Measurements from ENCODE around the gene WDR72. TPM values are rescaled to one million over a fixed set of nuclear protein-coding genes. Genes with fewer than 3 reads are reported as not detected.

The WDR72 gene
- total RNA-seq, 1 donor from 2014 or later, result 0.14 TPM

DNA sequence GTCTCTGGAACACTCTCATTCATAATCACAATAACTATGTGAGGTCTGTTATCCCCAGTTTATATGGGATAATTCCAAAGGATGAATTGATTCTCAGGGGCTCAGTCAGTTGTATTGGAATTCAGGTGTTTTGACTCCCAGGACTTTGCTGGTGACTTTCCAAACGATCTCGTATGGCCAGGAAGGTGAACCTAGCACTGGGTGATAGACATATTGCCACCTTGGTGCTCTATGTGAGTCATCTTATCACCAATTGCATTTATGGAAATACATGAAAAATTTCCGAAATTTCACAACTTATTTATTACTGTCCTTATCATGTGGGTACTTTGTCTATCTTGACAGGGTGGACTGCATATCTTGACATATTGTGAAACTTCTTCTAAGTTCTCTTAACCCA is 287.3 kb downstream of the WDR72 start:
- no peaks in the 10 kb centered on the region for H3K27me3 ChIP-seq (ENCODE audit: insufficient read depth, low read length)

DNA sequence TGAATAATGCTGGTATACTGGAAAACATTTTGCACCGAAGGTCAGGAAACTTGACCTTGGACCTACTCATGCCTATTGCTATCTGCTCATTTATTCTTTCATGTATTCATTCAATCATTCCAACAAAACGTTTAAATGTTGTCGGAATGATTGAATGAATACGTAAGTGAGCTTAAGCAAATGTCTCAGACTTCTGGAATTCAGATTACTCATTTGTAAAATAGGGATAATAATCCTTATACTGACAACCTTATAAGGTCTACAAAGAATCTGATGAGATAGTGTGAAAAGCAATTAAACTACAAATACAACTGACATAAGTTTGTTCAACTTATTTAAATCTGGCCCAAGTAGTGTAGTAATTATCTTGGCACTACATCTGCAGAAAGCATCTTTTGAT is 288.7 kb downstream of the WDR72 start:
- Mint-ChIP-seq H3K9me3 (ENCODE audit: unreplicated experiment) (no peaks in the 10 kb centered on the region), H3K4me3 (ENCODE audit: unreplicated experiment) (no peak overlapping the region), H3K4me1 (ENCODE audit: low read depth, unreplicated experiment) (no peaks in the 10 kb centered on the region), H3K36me3 (ENCODE audit: low read depth, unreplicated experiment) (no peaks in the 10 kb centered on the region), H3K27ac (ENCODE audit: unreplicated experiment) (no peak overlapping the region), H3K27me3 (ENCODE audit: low read depth, unreplicated experiment) (peaks cover 2% of the 10 kb centered on the region)
- FAIRE-seq, result no peak
- Histone ChIP-seq H3K4me2 (ENCODE audit: low read length) (no peak overlapping the region), H3K4me1 (ENCODE audit: insufficient read depth, low read length) (no peaks in the 10 kb centered on the region), H3K36me3 (ENCODE audit: insufficient read depth, low read length) (no peaks in the 10 kb centered on the region), H3K27ac (ENCODE audit: low read depth, low read length) (no peak overlapping the region), H3K4me3 (ENCODE audit: insufficient read depth, low read depth, low read length) (no peak overlapping the region), H2AFZ (ENCODE audit: low read depth, low read length) (no peak overlapping the region), H3K27me3 (ENCODE audit: insufficient read depth, low read length) (no peaks in the 10 kb centered on the region), H3K9ac (ENCODE audit: low read length) (no peak overlapping the region), H3K9me3 (ENCODE audit: insufficient read depth, low read depth, low read length) (no peaks in the 10 kb centered on the region), H3K79me2 (ENCODE audit: insufficient read depth, low read length) (no peaks in the 10 kb centered on the region), H4K20me1 (ENCODE audit: insufficient read depth, low read length) (no peaks in the 10 kb centered on the region)
- DNase-seq (ENCODE audit: low read depth), result peak; percentile 10
- TF ChIP-seq, protein P1, sequence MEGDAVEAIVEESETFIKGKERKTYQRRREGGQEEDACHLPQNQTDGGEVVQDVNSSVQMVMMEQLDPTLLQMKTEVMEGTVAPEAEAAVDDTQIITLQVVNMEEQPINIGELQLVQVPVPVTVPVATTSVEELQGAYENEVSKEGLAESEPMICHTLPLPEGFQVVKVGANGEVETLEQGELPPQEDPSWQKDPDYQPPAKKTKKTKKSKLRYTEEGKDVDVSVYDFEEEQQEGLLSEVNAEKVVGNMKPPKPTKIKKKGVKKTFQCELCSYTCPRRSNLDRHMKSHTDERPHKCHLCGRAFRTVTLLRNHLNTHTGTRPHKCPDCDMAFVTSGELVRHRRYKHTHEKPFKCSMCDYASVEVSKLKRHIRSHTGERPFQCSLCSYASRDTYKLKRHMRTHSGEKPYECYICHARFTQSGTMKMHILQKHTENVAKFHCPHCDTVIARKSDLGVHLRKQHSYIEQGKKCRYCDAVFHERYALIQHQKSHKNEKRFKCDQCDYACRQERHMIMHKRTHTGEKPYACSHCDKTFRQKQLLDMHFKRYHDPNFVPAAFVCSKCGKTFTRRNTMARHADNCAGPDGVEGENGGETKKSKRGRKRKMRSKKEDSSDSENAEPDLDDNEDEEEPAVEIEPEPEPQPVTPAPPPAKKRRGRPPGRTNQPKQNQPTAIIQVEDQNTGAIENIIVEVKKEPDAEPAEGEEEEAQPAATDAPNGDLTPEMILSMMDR (IDR thresholded peaks at IDR 0.05; ENCODE audit: insufficient read depth, low read depth, low read length), result no peak

More for the DNA sequence above, 287.3 kb downstream of the WDR72 start:
- no peak for DNase-seq (ENCODE audit: low read depth)
- H3K4me2 ChIP-seq (ENCODE audit: low read length), result no peak overlapping the region
- Mint-ChIP-seq H3K36me3 (ENCODE audit: low read depth, unreplicated experiment) (no peaks in the 10 kb centered on the region), H3K4me3 (ENCODE audit: unreplicated experiment) (no peak overlapping the region), H3K9me3 (ENCODE audit: unreplicated experiment) (no peaks in the 10 kb centered on the region), H3K27ac (ENCODE audit: unreplicated experiment) (no peak overlapping the region), H3K4me1 (ENCODE audit: low read depth, unreplicated experiment) (no peaks in the 10 kb centered on the region), H3K27me3 (ENCODE audit: low read depth, unreplicated experiment) (peaks cover 4% of the 10 kb centered on the region)
- no peak for FAIRE-seq
- no peak overlapping the region for H3K9ac ChIP-seq (ENCODE audit: low read length)
- no peaks in the 10 kb centered on the region for H3K36me3 ChIP-seq (ENCODE audit: insufficient read depth, low read length)
- H3K27ac ChIP-seq (ENCODE audit: low read depth, low read length), result no peak overlapping the region
- no peaks in the 10 kb centered on the region for H3K79me2 ChIP-seq (ENCODE audit: insufficient read depth, low read length)
- no peak overlapping the region for H3K4me3 ChIP-seq (ENCODE audit: insufficient read depth, low read depth, low read length)
- no peaks in the 10 kb centered on the region for H3K4me1 ChIP-seq (ENCODE audit: insufficient read depth, low read length)
- H2AFZ ChIP-seq (ENCODE audit: low read depth, low read length), result no peak overlapping the region
- no peaks in the 10 kb centered on the region for H4K20me1 ChIP-seq (ENCODE audit: insufficient read depth, low read length)
- H3K9me3 ChIP-seq (ENCODE audit: insufficient read depth, low read depth, low read length), result no peaks in the 10 kb centered on the region
- TF ChIP-seq, protein P1 (IDR thresholded peaks at IDR 0.05; ENCODE audit: insufficient read depth, low read depth, low read length), result no peak
- no peak for TF ChIP-seq EZH2 (IDR thresholded peaks at IDR 0.05; ENCODE audit: insufficient read depth, low read length)

DNA sequence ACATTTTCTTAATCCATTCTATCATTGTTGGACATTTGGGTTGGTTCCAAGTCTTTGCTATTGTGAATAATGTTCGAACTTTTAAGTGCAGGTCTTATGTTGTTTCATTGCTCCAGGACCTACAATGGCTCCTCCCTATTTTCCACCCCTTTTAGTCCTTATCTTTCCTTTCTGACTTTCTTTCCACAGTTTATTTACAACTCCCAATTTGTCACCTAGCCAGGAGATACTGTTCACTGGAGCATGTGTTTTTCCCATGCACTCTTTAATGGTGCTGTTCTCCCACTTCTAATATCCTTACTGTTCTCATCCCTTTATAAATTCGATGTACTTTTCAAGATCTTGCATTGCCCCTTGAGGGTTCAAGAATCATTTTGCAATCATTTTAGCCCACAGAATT is 290.0 kb downstream of the WDR72 start:
- H3K36me3 Mint-ChIP-seq (ENCODE audit: low read depth, unreplicated experiment), result no peaks in the 10 kb centered on the region
- no peaks in the 10 kb centered on the region for H3K4me1 Mint-ChIP-seq (ENCODE audit: low read depth, unreplicated experiment)
- Histone ChIP-seq H3K27me3 (ENCODE audit: insufficient read depth, low read length) (no peaks in the 10 kb centered on the region), H3K27ac (ENCODE audit: low read depth, low read length) (no peak overlapping the region), H3K4me2 (ENCODE audit: low read length) (no peak overlapping the region), H3K9ac (ENCODE audit: low read length) (no peak overlapping the region), H3K36me3 (ENCODE audit: insufficient read depth, low read length) (no peaks in the 10 kb centered on the region), H3K79me2 (ENCODE audit: insufficient read depth, low read length) (no peaks in the 10 kb centered on the region), H4K20me1 (ENCODE audit: insufficient read depth, low read length) (no peaks in the 10 kb centered on the region), H3K9me3 (ENCODE audit: insufficient read depth, low read depth, low read length) (no peaks in the 10 kb centered on the region), H3K4me3 (ENCODE audit: insufficient read depth, low read depth, low read length) (no peak overlapping the region), H3K4me1 (ENCODE audit: insufficient read depth, low read length) (no peaks in the 10 kb centered on the region), H2AFZ (ENCODE audit: low read depth, low read length) (no peak overlapping the region)
- H3K4me3 Mint-ChIP-seq (ENCODE audit: unreplicated experiment), result no peak overlapping the region
- no peaks in the 10 kb centered on the region for H3K9me3 Mint-ChIP-seq (ENCODE audit: unreplicated experiment)
- FAIRE-seq (no peak), DNase-seq (ENCODE audit: low read depth) (no peak)
- peaks cover 2% of the 10 kb centered on the region for H3K27me3 Mint-ChIP-seq (ENCODE audit: low read depth, unreplicated experiment)
- TF ChIP-seq, protein P1 (IDR thresholded peaks at IDR 0.05; ENCODE audit: insufficient read depth, low read depth, low read length), result no peak
- no peak for TF ChIP-seq EZH2 (IDR thresholded peaks at IDR 0.05; ENCODE audit: insufficient read depth, low read length)
- no peak overlapping the region for H3K27ac Mint-ChIP-seq (ENCODE audit: unreplicated experiment)

Other genes with a start within 250 kb of the WDR72 start
- 0.18 and 0.50 TPM in 2 replicates for gene UNC13C, start 218.8 kb upstream of the WDR72 start, total RNA-seq